A549 (cell line): ENCODE data around the gene SARDH. TPM values are rescaled to one million over a fixed set of nuclear protein-coding genes. Genes with fewer than 3 reads are reported as not detected.
A peak's percentile ranks its signal among the peaks of the same experiment; 100 is the strongest.

ENCODE experiments used
- ATAC-seq, 2 experiments: fragments of 200-7000 bp in 1 of 2; fragments of >200 bp in 1 of 2; cut with Nextera tagmentation in 1 of 2; cut with Tn5 transposase in 1 of 2; 3 replicates each; pipeline versions ENCODE4 v1.8.0 to v1.9.1; 2018 to 2020; ENCODE audit warnings: mild to moderate bottlenecking in 1 of 2, moderate library complexity in 1 of 2
- CTCF ChIA-PET: fragments of 300-600 bp; sonication (Branson Sonifier 250); formaldehyde crosslinking; extraction: SDS; loops from one replicate; lab custom pipeline; 2021; ENCODE audit warnings: antibody characterized with exemption, inconsistent platforms; lab: Yijun Ruan, JAX
- POLR2A ChIA-PET: fragments of 350-600 bp; formaldehyde crosslinking; extraction: SDS; loops from one replicate; lab custom pipeline; 2021; ENCODE audit warnings: antibody characterized with exemption, inconsistent platforms; lab: Yijun Ruan, JAX
- DNase-seq, 2 experiments: peaks; one replicate each; pipeline versions ENCODE4 v3.0.0 to v3.0.0-alpha.2; 2011 to 2016; ENCODE audit warnings: low read depth in 1 of 2, low spot score in 1 of 2
- FAIRE-seq: peaks from 2 replicates; lab custom pipeline; 2011; peaks lifted over from hg19 to GRCh38; lab: Jason Lieb, UNC
- H3K27ac ChIP-seq, 2 experiments: fragments of >200 bp; sonication (Bioruptor Twin); formaldehyde crosslinking; 3 replicates each; pipeline ENCODE4 v1.5.1; 2016 to 2017
- H3K4me1 ChIP-seq: fragments of >200 bp; sonication (Bioruptor Twin); formaldehyde crosslinking; 3 replicates; pipeline ENCODE4 v1.6.1; 2016
- H3K4me2 ChIP-seq: fragments of >200 bp; sonication (Bioruptor Twin); formaldehyde crosslinking; 3 replicates; pipeline ENCODE4 v1.6.1; 2016
- H3K4me3 ChIP-seq: fragments of >200 bp; sonication (Bioruptor Twin); formaldehyde crosslinking; 3 replicates; pipeline ENCODE4 v1.5.1; 2016
- H3K9me3 ChIP-seq: fragments of >200 bp; sonication (Bioruptor Twin); formaldehyde crosslinking; 3 replicates; pipeline ENCODE4 v1.6.1; 2016
- CBX2 ChIP-seq: fragments of 200-600 bp; sonication (generic); IDR thresholded peaks from 2 replicates; pipeline ENCODE4 v1.6.1; 2016; ENCODE audit warnings: low read depth, mild to moderate bottlenecking, borderline replicate concordance
- CHD2 ChIP-seq: fragments of 150-350 bp; IDR thresholded peaks from 2 replicates; pipeline ENCODE4 v1.6.1; 2014; ENCODE audit warnings: low read length; ENCODE audit not compliant: partially characterized antibody
- EP300 ChIP-seq, 2 experiments: fragments of >200 bp; sonication (Bioruptor Twin); formaldehyde crosslinking; IDR thresholded peaks; 2 replicates in 1 of 2; 3 replicates in 1 of 2; pipeline ENCODE4 v1.6.1; 2016 to 2017
- FOSB ChIP-seq: fragments of 250-450 bp; sonication (Bioruptor Pico); IDR thresholded peaks from 2 replicates; pipeline ENCODE4 v1.5.0; 2020; ENCODE audit warnings: mild to moderate bottlenecking, moderate library complexity
- HDAC2 ChIP-seq: fragments of 200-600 bp; sonication (generic); IDR thresholded peaks from 2 replicates; pipeline ENCODE4 v1.6.1; 2016
- HEYL ChIP-seq: fragments of 250-450 bp; sonication (Bioruptor Pico); IDR thresholded peaks from 2 replicates; pipeline ENCODE4 v1.8.0; 2021; ENCODE audit warnings: mild to moderate bottlenecking, moderate library complexity
- HOXB13 ChIP-seq: fragments of 250-450 bp; sonication (Bioruptor Pico); IDR thresholded peaks from 2 replicates; pipeline ENCODE4 v1.5.0; 2020; ENCODE audit warnings: low read depth, mild to moderate bottlenecking, moderate library complexity
- HOXB5 ChIP-seq: fragments of 250-450 bp; sonication (Bioruptor Pico); IDR thresholded peaks from 2 replicates; pipeline ENCODE4 v1.5.0; 2020; ENCODE audit warnings: mild to moderate bottlenecking, moderate library complexity
- JUN ChIP-seq, 2 experiments: fragments of >200 bp; sonication (Bioruptor Twin); formaldehyde crosslinking; IDR thresholded peaks; 2 replicates in 1 of 2; 3 replicates in 1 of 2; pipeline ENCODE4 v1.6.1; 2016 to 2017
- KDM1A ChIP-seq: fragments of 200-600 bp; sonication (generic); IDR thresholded peaks from 2 replicates; pipeline ENCODE4 v1.6.1; 2016; ENCODE audit warnings: low read depth, mild to moderate bottlenecking
- KDM5A ChIP-seq: fragments of 200-600 bp; sonication (generic); IDR thresholded peaks from 2 replicates; pipeline ENCODE4 v1.6.1; 2016; ENCODE audit warnings: antibody characterized with exemption, mild to moderate bottlenecking
- MAFK ChIP-seq: fragments of 450-650 bp; IDR thresholded peaks from 2 replicates; pipeline ENCODE4 v1.6.1; 2014; ENCODE audit not compliant: partially characterized antibody
- MYC ChIP-seq: IDR thresholded peaks from 2 replicates; pipeline ENCODE4 v1.6.1; 2012; ENCODE audit warnings: mild to moderate bottlenecking, inconsistent platforms, low read length, improper control_type of control experiment, borderline replicate concordance
- NFE2L2 ChIP-seq: fragments of 150-350 bp; conservative IDR thresholded peaks from 2 replicates; pipeline ENCODE4 v1.6.1; 2014; ENCODE audit warnings: low read length
- PHF8 ChIP-seq: fragments of 200-600 bp; sonication (generic); IDR thresholded peaks from 2 replicates; pipeline ENCODE4 v1.6.1; 2016; ENCODE audit warnings: low read depth, mild to moderate bottlenecking, antibody characterized with exemption, moderate library complexity, borderline replicate concordance
- RCOR1 ChIP-seq: fragments of 150-350 bp; IDR thresholded peaks from 2 replicates; pipeline ENCODE4 v1.6.1; 2014; ENCODE audit warnings: antibody characterized with exemption, low read length, low read depth
- RFX5 ChIP-seq: fragments of 450-650 bp; IDR thresholded peaks from 2 replicates; pipeline ENCODE4 v1.7.1; 2014; ENCODE audit warnings: antibody characterized with exemption, mild to moderate bottlenecking, moderate library complexity
- RNF2 ChIP-seq: fragments of 200-600 bp; sonication (generic); IDR thresholded peaks from 2 replicates; pipeline ENCODE4 v1.6.1; 2016; ENCODE audit warnings: low read depth, mild to moderate bottlenecking, antibody characterized with exemption, moderate library complexity, borderline replicate concordance
- SMC3 ChIP-seq: fragments of >200 bp; sonication (Bioruptor Twin); formaldehyde crosslinking; IDR thresholded peaks from 3 replicates; pipeline ENCODE4 v1.6.1; 2018; ENCODE audit warnings: inconsistent platforms
- ZFP36 ChIP-seq: fragments of 450-650 bp; IDR thresholded peaks from 2 replicates; pipeline ENCODE4 v1.6.1; 2014; ENCODE audit warnings: borderline replicate concordance; ENCODE audit not compliant: partially characterized antibody
- ZSCAN20 ChIP-seq: fragments of 250-450 bp; sonication (Bioruptor Pico); IDR thresholded peaks from 2 replicates; pipeline ENCODE4 v1.8.0; 2022; ENCODE audit warnings: mild to moderate bottlenecking, moderate library complexity
- WGBS: methylation state at CpG from one replicate; pipeline ENCODE4 v1.1.6; 2017; ENCODE audit errors: missing lambda C conversion rate; 5-methylcytosine and 5-hydroxymethylcytosine counted together
- polyA plus RNA-seq, 4 experiments: library from polyadenylated mRNA; depleted of rRNA in 3 of 4; stranded (reverse); fragments of >200 nt; fragmentation: RNase III in 1 of 4; extraction: RNeasy Plus Mini Kit Qiagen cat#74134 plus additional on column Dnase treatment in 1 of 4; gene quantifications; 2 replicates in 3 of 4; 3 replicates in 1 of 4; pipeline ENCODE4 v1.2.3, GENCODE V29; 2011 to 2017
- TF ChIP-seq, protein P1 (sequence below): fragments of 200-600 bp; sonication (generic); IDR thresholded peaks from 2 replicates; pipeline ENCODE4 v1.6.1; 2016; ENCODE audit warnings: antibody characterized with exemption, mild to moderate bottlenecking, moderate library complexity

SARDH gene
- polyA plus RNA-seq, 2 of the 4 experiments (the other 2 are of a cell fraction): 0.08 TPM; not detected in 1

GRCh38 chr9:133689151-133689763 lies 48.9 kb downstream of the SARDH start:
- FAIRE-seq (no peak), DNase-seq (no peak), ATAC-seq (no peak)
- ChIA-PET CTCF (no interaction called here), POLR2A (no interaction called here)
- 47% methylated on average over 8 of the region's 10 CpGs for WGBS
- TF ChIP-seq PHF8 (no peak), JUN (IDR thresholded peaks at IDR 0.05) (no peak), ZFP36 (peak; percentile 20), RNF2 (no peak), ZSCAN20 (CRISPR knock-in tag) (no peak)
- no peak overlapping the region for H3K27ac ChIP-seq
- H3K4me1 ChIP-seq: 0 out of 3 replicates have a peak, but pooled peaks cover 5% of the 10 kb centered on the region
- no peak overlapping the region for H3K4me2 ChIP-seq
- no peak overlapping the region for H3K4me3 ChIP-seq
- H3K9me3 ChIP-seq: no peaks in the 10 kb centered on the region

- DNase-seq (no peak), ATAC-seq (no peak), FAIRE-seq (no peak)
- 71% methylated on average over 32 of the region's 34 CpGs for WGBS
- no peak overlapping the region for H3K27ac ChIP-seq
- TF ChIP-seq CBX2 (no peak), NFE2L2 (no peak), RCOR1 (no peak), HOXB13 (no peak), SMC3 (no peak), HEYL (CRISPR knock-in tag) (no peak), KDM5A (no peak), HDAC2 (no peak), EP300 (IDR thresholded peaks at IDR 0.05) (no peak), HOXB5 (CRISPR knock-in tag) (no peak), KDM1A (no peak), MAFK (no peak), MYC (no peak), FOSB (CRISPR knock-in tag) (no peak), RFX5 (no peak), CHD2 (no peak)
- TF ChIP-seq, protein P1, sequence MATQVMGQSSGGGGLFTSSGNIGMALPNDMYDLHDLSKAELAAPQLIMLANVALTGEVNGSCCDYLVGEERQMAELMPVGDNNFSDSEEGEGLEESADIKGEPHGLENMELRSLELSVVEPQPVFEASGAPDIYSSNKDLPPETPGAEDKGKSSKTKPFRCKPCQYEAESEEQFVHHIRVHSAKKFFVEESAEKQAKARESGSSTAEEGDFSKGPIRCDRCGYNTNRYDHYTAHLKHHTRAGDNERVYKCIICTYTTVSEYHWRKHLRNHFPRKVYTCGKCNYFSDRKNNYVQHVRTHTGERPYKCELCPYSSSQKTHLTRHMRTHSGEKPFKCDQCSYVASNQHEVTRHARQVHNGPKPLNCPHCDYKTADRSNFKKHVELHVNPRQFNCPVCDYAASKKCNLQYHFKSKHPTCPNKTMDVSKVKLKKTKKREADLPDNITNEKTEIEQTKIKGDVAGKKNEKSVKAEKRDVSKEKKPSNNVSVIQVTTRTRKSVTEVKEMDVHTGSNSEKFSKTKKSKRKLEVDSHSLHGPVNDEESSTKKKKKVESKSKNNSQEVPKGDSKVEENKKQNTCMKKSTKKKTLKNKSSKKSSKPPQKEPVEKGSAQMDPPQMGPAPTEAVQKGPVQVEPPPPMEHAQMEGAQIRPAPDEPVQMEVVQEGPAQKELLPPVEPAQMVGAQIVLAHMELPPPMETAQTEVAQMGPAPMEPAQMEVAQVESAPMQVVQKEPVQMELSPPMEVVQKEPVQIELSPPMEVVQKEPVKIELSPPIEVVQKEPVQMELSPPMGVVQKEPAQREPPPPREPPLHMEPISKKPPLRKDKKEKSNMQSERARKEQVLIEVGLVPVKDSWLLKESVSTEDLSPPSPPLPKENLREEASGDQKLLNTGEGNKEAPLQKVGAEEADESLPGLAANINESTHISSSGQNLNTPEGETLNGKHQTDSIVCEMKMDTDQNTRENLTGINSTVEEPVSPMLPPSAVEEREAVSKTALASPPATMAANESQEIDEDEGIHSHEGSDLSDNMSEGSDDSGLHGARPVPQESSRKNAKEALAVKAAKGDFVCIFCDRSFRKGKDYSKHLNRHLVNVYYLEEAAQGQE: no peak
- H3K4me1 ChIP-seq: 0 out of 3 replicates have a peak, but pooled peaks cover 5% of the 10 kb centered on the region
- no peak overlapping the region for H3K4me3 ChIP-seq
- H3K4me2 ChIP-seq: no peak overlapping the region
- ChIA-PET CTCF (interaction anchor here (1.0 kb wide), 1 partner anchor 37 kb away, joined by 4 read pairs; no protein-coding TSS in a partner anchor), POLR2A (no interaction called here)
- no peaks in the 10 kb centered on the region for H3K9me3 ChIP-seq
Observed at GRCh38 chr9:133687856-133688761, 50.0 kb downstream of the SARDH start.
